NCI-H226 (cell line): Measurements from ENCODE around the gene DDX23.
"Not testable (repeated sequence)": the region's sequence is repeated elsewhere in the genome, so short reads cannot be mapped to it uniquely, and the experiment has no call there.

Experiments
- DNase-seq: peaks from one replicate; pipeline ENCODE4 v3.0.0-alpha.2; 2015

DDX23 gene

GRCh38 chr12:48861111-48861510 is 9.1 kb upstream of the DDX23 start:
- no peak for DNase-seq

DNA sequence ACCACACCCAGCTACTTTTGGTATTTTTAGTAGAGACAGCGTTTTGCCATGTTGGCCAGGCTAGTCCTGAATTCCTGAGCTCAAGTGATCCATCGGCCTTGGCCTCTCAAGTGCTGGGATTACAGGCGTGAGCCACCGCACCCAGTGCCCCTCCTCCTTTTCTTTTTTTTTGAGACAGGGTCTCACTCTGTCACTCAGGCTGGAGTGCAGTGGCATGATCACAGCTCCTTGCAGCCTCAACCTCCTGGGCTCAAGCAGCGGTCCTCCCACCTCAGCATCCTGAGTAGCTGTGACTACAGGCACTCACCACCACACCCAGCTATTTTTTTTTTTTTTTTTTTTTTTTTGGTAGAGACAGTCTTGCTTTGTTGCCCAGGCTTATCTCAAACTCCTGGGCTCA is 8.3 kb upstream of the DDX23 start:
- not testable (repeated sequence) for DNase-seq

- DNase-seq: no peak
Observed at GRCh38 chr12:48859607-48860006, 7.6 kb upstream of the DDX23 start.

GRCh38 chr12:48858043-48858442 is 6.1 kb upstream of the DDX23 start:
- no peak for DNase-seq

- DNase-seq: no peak
Observed at GRCh38 chr12:48857278-48857994, 5.5 kb upstream of the DDX23 start.

DNA sequence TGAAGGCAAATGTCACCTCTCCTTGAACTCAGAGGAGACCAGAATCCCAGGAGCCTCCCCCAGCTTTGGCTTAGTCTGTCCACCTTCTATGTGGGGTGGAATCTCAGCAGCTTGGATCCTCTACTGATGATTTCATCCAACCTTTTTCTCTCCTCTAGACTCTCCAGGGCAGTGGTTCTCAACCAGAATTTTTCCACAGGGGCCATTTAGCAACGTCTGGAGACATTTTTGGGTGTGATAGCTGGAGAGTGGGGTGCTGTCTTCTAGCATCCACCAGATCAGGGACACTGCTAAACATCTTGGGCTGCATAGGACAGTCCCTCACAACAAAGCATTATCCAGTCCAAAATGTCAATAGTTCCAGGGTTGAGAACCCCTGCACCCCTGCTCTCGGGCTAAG is 4.4 kb upstream of the DDX23 start:
- no peak for DNase-seq

- not testable (repeated sequence) for DNase-seq
Observed at GRCh38 chr12:48854932-48855331, 3.0 kb upstream of the DDX23 start.

DNA sequence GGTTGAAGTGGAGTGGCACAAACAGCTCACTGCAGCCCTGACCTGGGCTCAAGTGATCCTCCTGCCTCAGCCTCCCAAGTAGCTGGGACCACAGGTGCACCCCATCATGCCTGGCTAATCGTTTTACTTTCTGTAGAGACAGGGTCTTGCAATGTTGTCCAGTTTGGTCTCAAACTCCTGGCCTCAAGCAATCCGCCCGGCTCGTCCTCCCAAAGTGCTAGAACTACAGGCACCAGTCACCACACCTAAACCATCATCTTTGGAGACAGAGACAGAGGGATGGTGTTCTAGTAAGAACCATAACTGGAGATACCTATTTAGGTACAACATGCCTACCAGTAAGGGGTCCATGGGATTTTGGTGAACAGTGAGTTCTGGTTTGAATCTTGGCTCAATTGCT is 2.5 kb upstream of the DDX23 start:
- no peak for DNase-seq

DNA sequence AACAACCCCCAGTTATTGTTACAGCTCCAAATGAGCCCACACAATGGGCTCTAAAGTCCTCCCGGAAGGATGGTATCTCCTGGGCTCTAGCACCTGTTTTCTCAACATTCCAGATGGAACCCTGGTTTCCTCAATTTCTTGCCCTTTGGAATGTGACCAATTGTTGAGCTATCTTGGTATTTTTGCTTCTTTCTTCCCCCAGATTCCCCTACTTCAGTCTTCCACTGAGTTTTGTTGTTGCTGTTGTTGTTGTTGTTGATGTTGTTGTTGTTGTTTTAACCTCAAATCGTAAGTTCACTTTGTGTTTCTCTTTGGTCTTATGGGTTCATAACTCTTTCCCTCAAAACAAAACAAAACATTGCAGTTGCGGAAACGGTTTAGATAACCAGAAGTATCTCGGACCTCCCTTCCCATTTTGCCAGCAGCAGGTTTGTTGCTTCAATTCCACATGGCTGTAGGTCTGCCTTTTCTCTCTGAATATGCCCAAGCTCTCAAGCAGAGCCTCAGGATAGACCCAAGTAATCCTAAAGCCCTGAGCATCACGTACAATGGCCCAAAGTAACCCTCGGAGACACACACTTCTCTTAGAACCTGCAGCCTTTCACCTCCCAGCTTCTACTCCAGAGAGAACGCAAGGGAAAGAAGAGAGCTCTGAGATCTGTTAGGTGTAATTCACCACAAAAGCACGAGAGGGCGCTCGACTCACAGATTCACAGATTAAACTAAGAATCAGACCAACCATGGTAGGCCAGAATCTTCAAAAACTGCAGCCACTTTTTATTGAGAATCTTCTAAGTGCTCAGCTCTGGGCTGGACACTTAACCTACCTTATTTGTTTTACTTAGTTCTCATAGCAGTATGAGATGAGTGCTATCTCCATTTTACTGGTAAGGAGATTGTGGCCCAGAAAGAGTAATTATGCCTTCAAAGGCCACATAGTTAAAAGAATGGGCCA is 1.0 kb upstream of the DDX23 start:
- peak; percentile 78 for DNase-seq

DNA sequence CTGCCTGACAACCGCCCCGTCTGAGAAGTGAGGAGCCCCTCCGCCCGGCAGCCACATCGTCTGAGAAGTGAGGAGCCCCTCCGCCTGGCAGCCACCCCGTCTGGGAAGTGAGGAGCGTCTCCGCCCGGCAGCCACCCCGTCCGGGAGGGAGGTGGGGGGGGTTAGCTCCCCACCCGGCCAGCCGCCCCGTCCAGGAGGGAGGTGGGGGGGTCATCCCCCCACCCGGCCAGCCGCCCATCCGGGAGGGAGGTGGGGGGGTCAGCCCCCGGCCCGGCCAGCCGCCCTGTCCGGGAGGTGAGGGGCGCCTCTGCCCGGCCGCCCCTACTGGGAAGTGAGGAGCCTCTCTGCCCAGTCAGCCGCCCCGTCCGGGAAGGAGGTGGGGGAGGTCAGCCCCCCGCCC is 9.9 kb downstream of the DDX23 start:
- DNase-seq: not testable (repeated sequence)

GRCh38 chr12:48838048-48838447 is 13.9 kb downstream of the DDX23 start:
- DNase-seq: no peak

DNA sequence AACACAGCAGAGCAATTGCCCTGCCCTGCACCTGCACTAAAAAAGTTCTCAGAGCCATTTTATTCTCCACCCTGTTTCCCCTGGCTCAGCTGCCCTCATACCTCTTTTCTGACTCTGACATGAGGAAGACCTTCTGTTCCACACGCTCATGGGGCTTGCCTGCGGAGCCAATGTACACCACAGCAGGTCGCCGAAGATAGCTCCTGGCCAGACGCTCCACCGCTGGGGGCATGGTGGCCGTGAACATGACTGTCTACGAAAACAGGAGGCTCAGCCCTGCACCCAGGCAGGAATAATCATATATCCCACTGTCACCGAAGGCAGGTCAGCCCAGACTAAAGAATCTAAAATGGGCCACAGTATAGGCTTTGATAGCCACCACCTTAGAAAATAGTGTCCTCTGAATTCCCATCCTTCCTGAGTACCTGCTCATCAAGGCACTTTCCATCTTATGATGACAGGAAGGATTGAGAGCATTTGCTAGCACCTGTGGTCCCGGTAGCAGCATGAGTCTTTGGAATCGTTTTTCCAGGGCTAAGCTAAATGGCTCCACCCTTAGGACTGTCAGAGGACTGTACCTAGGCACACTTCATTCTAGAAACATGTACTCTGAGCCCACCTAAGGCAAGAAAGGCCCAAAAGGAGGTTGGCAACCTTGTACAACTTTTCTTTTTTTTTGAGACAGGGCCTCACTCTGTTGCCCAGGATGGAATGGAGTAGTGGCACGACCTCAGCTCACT is 19.5 kb downstream of the DDX23 start:
- DNase-seq: no peak

GRCh38 chr12:48831257-48831656 is 20.7 kb downstream of the DDX23 start:
- no peak for DNase-seq

DNA sequence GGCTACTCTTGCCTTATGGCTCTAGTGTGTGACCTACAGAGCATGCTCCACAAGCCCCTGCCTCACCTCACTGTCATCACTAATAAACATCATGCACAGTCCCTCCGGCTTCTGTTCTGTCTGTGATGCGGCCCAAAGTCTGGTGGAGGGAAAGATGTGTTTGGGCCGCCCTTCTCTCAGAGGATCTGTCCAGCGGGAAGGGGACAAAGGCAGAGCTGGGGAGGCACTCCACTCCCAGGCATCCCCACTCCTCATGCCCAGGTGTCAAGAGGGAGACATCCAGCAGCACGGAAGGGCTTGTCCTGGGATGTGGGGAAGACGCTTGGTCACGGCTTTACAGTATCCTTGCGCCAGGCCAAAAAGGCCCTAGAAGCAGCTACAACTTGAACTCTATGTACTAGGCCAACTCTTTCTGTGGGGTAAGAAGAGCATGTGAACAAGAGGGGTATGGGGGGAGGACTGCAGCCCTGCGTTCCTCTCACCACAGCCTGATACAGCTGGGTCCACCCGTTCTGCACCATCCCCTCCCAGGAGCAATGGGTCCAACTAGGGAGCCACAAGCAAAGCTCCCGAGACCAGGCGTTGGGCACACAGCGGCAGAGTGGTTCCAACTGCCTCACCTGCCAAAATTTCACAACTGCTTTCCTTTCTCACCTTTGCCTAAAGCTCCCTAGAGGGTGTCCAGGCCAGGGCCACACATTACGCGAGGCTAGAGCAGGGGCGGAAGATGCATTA is 23.0 kb downstream of the DDX23 start:
- no peak for DNase-seq

DNA sequence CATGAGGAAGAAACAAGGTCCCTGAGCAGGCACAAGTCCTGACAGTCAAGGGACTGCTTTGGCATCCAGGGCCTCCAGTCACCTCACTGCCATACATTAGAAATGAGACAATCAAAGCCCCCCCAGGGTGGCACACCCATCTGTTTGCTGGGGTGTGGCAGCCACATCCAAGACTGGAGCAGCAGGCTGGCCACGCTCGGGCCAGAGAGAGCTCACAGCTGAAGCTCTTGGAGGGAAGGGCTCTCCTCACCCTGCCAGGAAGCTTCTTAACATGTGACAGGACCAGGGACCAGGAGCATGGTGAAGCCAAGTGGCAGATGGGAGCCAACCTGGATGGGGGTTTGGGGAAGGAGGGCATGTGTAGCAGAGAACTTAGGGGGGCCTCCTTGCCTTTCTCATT is 23.7 kb downstream of the DDX23 start:
- no peak for DNase-seq

DNA sequence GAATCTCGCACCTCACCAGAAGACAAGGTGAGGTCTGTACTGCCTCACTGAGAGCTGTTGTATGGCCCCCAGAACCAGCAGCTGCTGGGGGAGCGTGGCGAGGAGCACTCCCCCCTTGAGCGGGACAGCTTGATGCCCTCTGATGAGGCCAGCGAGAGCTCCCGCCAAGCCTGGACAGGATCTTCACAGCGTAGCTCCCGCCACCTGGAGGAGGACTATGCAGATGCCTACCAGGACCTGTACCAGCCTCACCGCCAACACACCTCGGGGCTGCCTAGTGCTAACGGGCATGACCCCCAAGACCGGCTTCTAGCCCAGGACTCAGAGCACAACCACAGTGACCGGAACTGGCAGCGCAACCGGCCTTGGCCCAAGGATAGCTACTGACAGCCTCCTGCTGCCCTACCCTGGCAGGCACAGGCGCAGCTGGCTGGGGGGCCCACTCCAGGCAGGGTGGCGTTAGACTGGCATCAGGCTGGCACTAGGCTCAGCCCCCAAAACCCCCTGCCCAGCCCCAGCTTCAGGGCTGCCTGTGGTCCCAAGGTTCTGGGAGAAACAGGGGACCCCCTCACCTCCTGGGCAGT is 24.4 kb downstream of the DDX23 start:
- no peak for DNase-seq

- no peak for DNase-seq
Observed at GRCh38 chr12:48827026-48827425, 24.9 kb downstream of the DDX23 start.

GRCh38 chr12:48826209-48826855 is 25.6 kb downstream of the DDX23 start:
- DNase-seq: no peak

DNA sequence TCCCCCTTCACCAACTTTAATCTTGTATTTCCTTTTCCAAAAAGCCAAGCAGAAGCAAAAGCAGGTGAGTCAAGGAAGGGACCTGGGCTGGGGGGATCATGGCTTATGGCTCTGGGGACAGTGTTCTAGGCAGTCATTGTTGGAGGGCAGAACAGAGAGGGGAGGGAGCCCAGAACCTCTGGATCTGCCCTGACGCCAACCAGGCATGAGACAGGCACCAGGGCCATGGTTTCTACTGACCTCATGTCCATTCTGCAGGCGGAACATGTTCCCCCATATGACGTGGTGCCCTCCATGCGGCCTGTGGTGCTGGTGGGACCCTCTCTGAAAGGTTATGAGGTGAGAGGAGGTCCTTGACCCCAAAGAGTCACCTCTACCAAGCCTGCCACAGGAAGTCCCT is 27.1 kb downstream of the DDX23 start:
- no peak for DNase-seq

- no peak for DNase-seq
Observed at GRCh38 chr12:48824112-48824511, 27.9 kb downstream of the DDX23 start.

- no peak for DNase-seq
Observed at GRCh38 chr12:48823281-48823680, 28.7 kb downstream of the DDX23 start.

GRCh38 chr12:48822711-48823110 is 29.3 kb downstream of the DDX23 start:
- DNase-seq: no peak
